Measurements from ENCODE around the gene ENAM. TPM values are rescaled to one million over a fixed set of nuclear protein-coding genes. Genes with fewer than 3 reads are reported as not detected.

Gene ENAM
- total and polyA plus RNA-seq, 2 of the 13 experiments (the other 11 are each of a cell fraction or from before 2014, with no cell fraction given), result not detected

- no peak for TF ChIP-seq THRA (CRISPR knock-in tag; IDR thresholded peaks at IDR 0.05; ENCODE audit: borderline replicate concordance)
Measured at GRCh38 chr4:70607334-70607853, 21.1 kb upstream of the ENAM start (continued).

- H3K27me3 ChIP-seq (ENCODE audit: control insufficient read depth in 1 of 2, insufficient read depth in 2 of 2, low read length in 2 of 2), result peaks cover 0 to 3% of the 10 kb centered on the region in 2 experiments; a peak in 1 of 5 replicates
- no peak for TF ChIP-seq JUNB (CRISPR knock-in tag; IDR thresholded peaks at IDR 0.05; ENCODE audit: borderline replicate concordance)
- TF ChIP-seq GABPA (IDR thresholded peaks at IDR 0.05; ENCODE audit: low read depth, low read length), result no peak
- no peak for TF ChIP-seq GABPA (CRISPR knock-in tag; IDR thresholded peaks at IDR 0.05; ENCODE audit: low read depth)
- no peak for TF ChIP-seq ZNF567 (CRISPR knock-in tag; IDR thresholded peaks at IDR 0.05; ENCODE audit: borderline replicate concordance)
- TF ChIP-seq ZNF629 (CRISPR knock-in tag; conservative IDR thresholded peaks at IDR 0.05), result no peak
- TF ChIP-seq CREM (IDR thresholded peaks at IDR 0.05), result no peak
- TF ChIP-seq CREM (CRISPR knock-in tag; IDR thresholded peaks at IDR 0.05), result no peak
- TF ChIP-seq MEIS1 (CRISPR knock-in tag; IDR thresholded peaks at IDR 0.05; ENCODE audit: borderline replicate concordance), result no peak
- TF ChIP-seq MATR3 (CRISPR knock-in tag; IDR thresholded peaks at IDR 0.05), result no peak
- no peak for TF ChIP-seq FOXC1 (CRISPR knock-in tag; IDR thresholded peaks at IDR 0.05; ENCODE audit: borderline replicate concordance)
- no peak for TF ChIP-seq ZNF850 (CRISPR knock-in tag; conservative IDR thresholded peaks at IDR 0.05)
- TF ChIP-seq ZBTB26 (CRISPR knock-in tag; IDR thresholded peaks at IDR 0.05; ENCODE audit: borderline replicate concordance), result no peak
- no peak for TF ChIP-seq YY1 (IDR thresholded peaks at IDR 0.05; ENCODE audit: insufficient read depth, insufficient replicate concordance, low read depth, low read length)
- TF ChIP-seq, protein P1, sequence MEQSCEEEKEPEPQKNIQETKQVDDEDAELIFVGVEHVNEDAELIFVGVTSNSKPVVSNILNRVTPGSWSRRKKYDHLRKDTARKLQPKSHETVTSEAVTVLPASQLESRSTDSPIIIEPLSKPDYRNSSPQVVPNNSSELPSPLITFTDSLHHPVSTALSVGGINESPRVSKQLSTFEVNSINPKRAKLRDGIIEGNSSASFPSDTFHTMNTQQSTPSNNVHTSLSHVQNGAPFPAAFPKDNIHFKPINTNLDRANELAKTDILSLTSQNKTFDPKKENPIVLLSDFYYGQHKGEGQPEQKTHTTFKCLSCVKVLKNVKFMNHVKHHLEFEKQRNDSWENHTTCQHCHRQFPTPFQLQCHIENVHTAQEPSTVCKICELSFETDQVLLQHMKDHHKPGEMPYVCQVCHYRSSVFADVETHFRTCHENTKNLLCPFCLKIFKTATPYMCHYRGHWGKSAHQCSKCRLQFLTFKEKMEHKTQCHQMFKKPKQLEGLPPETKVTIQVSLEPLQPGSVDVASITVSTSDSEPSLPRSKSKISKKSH (CRISPR knock-in tag; IDR thresholded peaks at IDR 0.05; ENCODE audit: borderline replicate concordance), result no peak
- in situ Hi-C loops (cut with HindIII; ENCODE audit: extremely low pct_ligation_motif_present, low pct_unique_long_range_greater_than_20kb), result no loop called here
- ChIA-PET POLR2A (no interaction called here), CTCF (ENCODE audit: low intra/inter-chr PET ratio, low total read pairs) (no interaction called here)
- no TSS peak for BruUV-seq (replicated peaks)
- H3K27ac ChIP-seq (ENCODE audit: extremely low read length, insufficient read depth, low read length), result no peak overlapping the region
- no peak for ATAC-seq
- 25% methylated on average over 2 of the region's 2 CpGs for WGBS (ENCODE audit: low lambda C conversion rate)
- no peaks in the 10 kb centered on the region for H3K9me3 ChIP-seq (ENCODE audit: low read length)
- H3K79me2 ChIP-seq (ENCODE audit: insufficient read depth, low read length), result no peaks in the 10 kb centered on the region
- H3K4me1 ChIP-seq (ENCODE audit: insufficient read depth, low read length), result peaks cover 7% of the 10 kb centered on the region; the same call in 1 of the 2 replicates
- no peak overlapping the region for H3K9ac ChIP-seq (ENCODE audit: insufficient read depth, low read depth, low read length)
- no peak for DNase-seq (ENCODE audit: low spot score)
- no peaks in the 10 kb centered on the region for H4K20me1 ChIP-seq (ENCODE audit: insufficient read depth, low read length)
- no peak overlapping the region for H3K4me2 ChIP-seq (ENCODE audit: low read depth, low read length)
- H3K36me3 ChIP-seq (replicated peaks in 1 of 2; ENCODE audit: control insufficient read depth in 1 of 2, insufficient read depth in 2 of 2, low read length in 2 of 2), result no peaks in the 10 kb centered on the region
- intact Hi-C loops (cut with micrococcal nuclease; ENCODE audit: unreplicated experiment), result loop anchor here (10.0 kb wide), 2 partner anchors 946 to 1696 kb away; no protein-coding TSS in a partner anchor
- H2AFZ ChIP-seq (ENCODE audit: low read length), result no peak overlapping the region
- FAIRE-seq, result no peak
- H3K4me3 ChIP-seq (replicated peaks in 1 of 3; ENCODE audit: insufficient read depth in 1 of 3, low read depth in 2 of 3, low read length in 3 of 3), result no peak overlapping the region
Measured at GRCh38 chr4:70608324-70608723, 20.2 kb upstream of the ENAM start.
